Measurements from ENCODE around the gene TOP2B. TPM values are rescaled to one million over a fixed set of nuclear protein-coding genes. Genes with fewer than 3 reads are reported as not detected.

Gene TOP2B, protein sequence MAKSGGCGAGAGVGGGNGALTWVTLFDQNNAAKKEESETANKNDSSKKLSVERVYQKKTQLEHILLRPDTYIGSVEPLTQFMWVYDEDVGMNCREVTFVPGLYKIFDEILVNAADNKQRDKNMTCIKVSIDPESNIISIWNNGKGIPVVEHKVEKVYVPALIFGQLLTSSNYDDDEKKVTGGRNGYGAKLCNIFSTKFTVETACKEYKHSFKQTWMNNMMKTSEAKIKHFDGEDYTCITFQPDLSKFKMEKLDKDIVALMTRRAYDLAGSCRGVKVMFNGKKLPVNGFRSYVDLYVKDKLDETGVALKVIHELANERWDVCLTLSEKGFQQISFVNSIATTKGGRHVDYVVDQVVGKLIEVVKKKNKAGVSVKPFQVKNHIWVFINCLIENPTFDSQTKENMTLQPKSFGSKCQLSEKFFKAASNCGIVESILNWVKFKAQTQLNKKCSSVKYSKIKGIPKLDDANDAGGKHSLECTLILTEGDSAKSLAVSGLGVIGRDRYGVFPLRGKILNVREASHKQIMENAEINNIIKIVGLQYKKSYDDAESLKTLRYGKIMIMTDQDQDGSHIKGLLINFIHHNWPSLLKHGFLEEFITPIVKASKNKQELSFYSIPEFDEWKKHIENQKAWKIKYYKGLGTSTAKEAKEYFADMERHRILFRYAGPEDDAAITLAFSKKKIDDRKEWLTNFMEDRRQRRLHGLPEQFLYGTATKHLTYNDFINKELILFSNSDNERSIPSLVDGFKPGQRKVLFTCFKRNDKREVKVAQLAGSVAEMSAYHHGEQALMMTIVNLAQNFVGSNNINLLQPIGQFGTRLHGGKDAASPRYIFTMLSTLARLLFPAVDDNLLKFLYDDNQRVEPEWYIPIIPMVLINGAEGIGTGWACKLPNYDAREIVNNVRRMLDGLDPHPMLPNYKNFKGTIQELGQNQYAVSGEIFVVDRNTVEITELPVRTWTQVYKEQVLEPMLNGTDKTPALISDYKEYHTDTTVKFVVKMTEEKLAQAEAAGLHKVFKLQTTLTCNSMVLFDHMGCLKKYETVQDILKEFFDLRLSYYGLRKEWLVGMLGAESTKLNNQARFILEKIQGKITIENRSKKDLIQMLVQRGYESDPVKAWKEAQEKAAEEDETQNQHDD (N-terminal part only)
- total RNA-seq: 90.1 and 99.5 TPM in 2 replicates
- long read RNA-seq, partial matches to known transcripts: 49 of 53 reads
- long read RNA-seq, other reads (novel, unspliced or antisense): 4 of 53 reads

DNA sequence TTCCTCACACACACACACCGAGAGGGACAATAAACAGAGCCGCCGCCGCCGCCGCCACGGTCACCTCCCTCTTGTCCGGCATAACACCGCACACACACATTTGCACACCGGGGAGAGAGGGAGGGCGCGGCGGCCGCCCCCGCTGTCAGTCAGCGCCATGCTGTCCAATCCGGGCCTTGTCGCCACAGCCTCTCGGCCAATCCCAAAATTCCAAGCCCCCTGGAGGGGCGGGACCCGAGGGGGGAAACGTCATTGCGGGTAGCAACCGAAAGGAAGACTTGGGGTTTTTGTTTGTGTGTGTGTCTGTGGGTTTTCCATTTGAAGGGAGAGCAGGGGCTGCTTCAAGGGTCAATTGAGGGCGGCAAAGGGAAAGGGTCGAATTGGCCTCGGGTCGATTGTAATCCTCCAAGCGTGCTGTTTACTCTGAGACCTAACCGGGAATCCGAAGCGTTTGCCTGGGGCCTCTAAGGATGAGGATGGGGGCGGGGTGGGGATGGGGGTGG is at the start of gene TOP2B:
TOP2B (minus strand) TSS at position 96 of the 503 bp plus-strand sequence. CDS start 610 bp downstream, outside the sequence.
- Mint-ChIP-seq H3K4me1 (ENCODE audit: unreplicated experiment) (peaks cover 45% of the 10 kb centered on the region), H3K36me3 (ENCODE audit: unreplicated experiment) (peaks cover 2% of the 10 kb centered on the region), H3K9me3 (ENCODE audit: unreplicated experiment) (no peaks in the 10 kb centered on the region), H3K4me3 (ENCODE audit: unreplicated experiment) (peak within 1 kb of the TSS; percentile 97), H3K27me3 (ENCODE audit: unreplicated experiment) (no peaks in the 10 kb centered on the region), H3K27ac (ENCODE audit: unreplicated experiment) (peak within 1 kb of the TSS; percentile 100)
- peak; percentile 98 for DNase-seq (ENCODE audit: extremely low spot score, unreplicated experiment)
- TF ChIP-seq, protein P1, sequence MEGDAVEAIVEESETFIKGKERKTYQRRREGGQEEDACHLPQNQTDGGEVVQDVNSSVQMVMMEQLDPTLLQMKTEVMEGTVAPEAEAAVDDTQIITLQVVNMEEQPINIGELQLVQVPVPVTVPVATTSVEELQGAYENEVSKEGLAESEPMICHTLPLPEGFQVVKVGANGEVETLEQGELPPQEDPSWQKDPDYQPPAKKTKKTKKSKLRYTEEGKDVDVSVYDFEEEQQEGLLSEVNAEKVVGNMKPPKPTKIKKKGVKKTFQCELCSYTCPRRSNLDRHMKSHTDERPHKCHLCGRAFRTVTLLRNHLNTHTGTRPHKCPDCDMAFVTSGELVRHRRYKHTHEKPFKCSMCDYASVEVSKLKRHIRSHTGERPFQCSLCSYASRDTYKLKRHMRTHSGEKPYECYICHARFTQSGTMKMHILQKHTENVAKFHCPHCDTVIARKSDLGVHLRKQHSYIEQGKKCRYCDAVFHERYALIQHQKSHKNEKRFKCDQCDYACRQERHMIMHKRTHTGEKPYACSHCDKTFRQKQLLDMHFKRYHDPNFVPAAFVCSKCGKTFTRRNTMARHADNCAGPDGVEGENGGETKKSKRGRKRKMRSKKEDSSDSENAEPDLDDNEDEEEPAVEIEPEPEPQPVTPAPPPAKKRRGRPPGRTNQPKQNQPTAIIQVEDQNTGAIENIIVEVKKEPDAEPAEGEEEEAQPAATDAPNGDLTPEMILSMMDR (IDR thresholded peaks at IDR 0.05): no peak

DNA sequence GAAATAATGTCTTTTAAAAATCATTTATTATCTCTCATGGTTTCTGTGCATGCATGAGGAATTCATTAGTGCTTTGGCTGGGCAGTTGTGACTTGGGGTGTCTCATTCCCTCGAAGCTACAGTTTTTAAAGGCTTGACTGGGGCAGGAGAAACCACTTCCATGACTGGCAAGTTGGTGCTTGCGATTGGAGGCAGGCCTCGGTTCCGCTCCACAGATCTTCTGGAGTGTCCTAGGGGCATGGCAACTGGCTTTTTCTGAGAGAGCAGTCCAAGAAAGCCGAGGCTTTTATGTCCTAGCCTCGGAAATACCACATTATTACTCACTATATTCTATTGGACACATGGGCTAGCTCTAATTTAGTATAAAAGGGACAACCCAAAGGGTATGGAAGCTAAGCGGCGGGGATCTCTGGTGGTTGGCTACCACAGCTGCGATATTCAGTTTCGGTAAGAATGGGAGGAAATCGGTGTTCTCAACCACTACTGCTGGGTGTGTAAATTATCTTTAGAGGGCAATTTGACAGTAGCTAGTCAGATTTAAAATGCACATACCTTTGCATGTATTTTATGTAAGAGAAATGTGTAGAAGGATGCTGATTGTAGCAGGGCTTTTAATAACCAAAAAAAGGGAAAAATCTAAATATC is 48.8 kb upstream of the TOP2B start:
- Mint-ChIP-seq H3K27ac (ENCODE audit: unreplicated experiment) (no peak overlapping the region), H3K9me3 (ENCODE audit: unreplicated experiment) (peaks cover 10% of the 10 kb centered on the region), H3K36me3 (ENCODE audit: unreplicated experiment) (peaks cover 9% of the 10 kb centered on the region), H3K27me3 (ENCODE audit: unreplicated experiment) (peaks cover 9% of the 10 kb centered on the region), H3K4me1 (ENCODE audit: unreplicated experiment) (no peaks in the 10 kb centered on the region), H3K4me3 (ENCODE audit: unreplicated experiment) (no peak overlapping the region)
- DNase-seq (ENCODE audit: extremely low spot score, unreplicated experiment): no peak
- TF ChIP-seq, protein P1 (IDR thresholded peaks at IDR 0.05): no peak

DNA sequence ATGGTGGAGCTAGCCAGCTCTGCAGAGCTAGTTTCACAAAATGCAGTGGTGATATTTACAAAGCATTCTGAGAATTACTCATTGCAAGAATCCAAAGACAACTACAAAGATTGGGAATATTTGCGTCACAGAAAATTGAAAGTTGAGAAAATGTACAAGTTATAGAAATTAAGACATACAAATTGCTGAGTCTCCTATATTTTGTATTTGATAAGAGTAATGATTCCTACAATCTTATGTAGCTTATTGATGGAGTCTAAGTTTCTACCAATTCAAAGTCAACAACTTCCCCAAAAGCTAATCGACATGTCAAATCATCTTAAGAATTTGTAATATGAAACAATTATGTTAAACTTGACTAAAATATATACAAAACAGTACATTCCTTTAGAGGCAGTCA is 46.4 kb upstream of the TOP2B start:
- no peak overlapping the region for H3K27ac Mint-ChIP-seq (ENCODE audit: unreplicated experiment)
- no peaks in the 10 kb centered on the region for H3K4me1 Mint-ChIP-seq (ENCODE audit: unreplicated experiment)
- H3K36me3 Mint-ChIP-seq (ENCODE audit: unreplicated experiment): no peaks in the 10 kb centered on the region
- DNase-seq (ENCODE audit: extremely low spot score, unreplicated experiment): no peak
- H3K9me3 Mint-ChIP-seq (ENCODE audit: unreplicated experiment): peaks cover under 1% of the 10 kb centered on the region
- H3K27me3 Mint-ChIP-seq (ENCODE audit: unreplicated experiment): peaks cover 29% of the 10 kb centered on the region
- H3K4me3 Mint-ChIP-seq (ENCODE audit: unreplicated experiment): no peak overlapping the region
- TF ChIP-seq, protein P1 (IDR thresholded peaks at IDR 0.05): no peak

DNA sequence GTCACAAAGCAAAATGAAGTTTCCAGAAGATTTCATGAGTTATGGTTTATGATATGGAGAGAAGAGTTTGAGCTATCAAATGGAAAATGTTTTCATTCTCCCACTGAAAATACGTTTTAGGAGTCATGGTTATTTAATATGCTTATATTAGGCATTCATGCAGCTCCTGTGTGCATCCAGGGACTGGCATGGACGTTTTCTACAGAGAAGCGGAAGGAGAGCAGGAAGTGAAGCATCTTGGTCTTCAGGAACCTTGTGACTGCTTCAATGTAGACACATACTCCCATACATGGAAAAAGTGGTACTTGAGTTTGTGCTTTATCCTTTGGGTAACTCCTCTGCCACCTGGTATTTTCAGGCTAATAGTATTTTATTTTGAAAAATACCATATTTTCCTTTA is 43.3 kb upstream of the TOP2B start:
- no peaks in the 10 kb centered on the region for H3K36me3 Mint-ChIP-seq (ENCODE audit: unreplicated experiment)
- H3K27ac Mint-ChIP-seq (ENCODE audit: unreplicated experiment): no peak overlapping the region
- peaks cover 48% of the 10 kb centered on the region for H3K27me3 Mint-ChIP-seq (ENCODE audit: unreplicated experiment)
- H3K4me3 Mint-ChIP-seq (ENCODE audit: unreplicated experiment): no peak overlapping the region
- no peak for DNase-seq (ENCODE audit: extremely low spot score, unreplicated experiment)
- TF ChIP-seq, protein P1 (IDR thresholded peaks at IDR 0.05): no peak
- H3K4me1 Mint-ChIP-seq (ENCODE audit: unreplicated experiment): no peaks in the 10 kb centered on the region
- no peaks in the 10 kb centered on the region for H3K9me3 Mint-ChIP-seq (ENCODE audit: unreplicated experiment)
